ENCODE data around the gene IFRD1.

Gene IFRD1

DNA sequence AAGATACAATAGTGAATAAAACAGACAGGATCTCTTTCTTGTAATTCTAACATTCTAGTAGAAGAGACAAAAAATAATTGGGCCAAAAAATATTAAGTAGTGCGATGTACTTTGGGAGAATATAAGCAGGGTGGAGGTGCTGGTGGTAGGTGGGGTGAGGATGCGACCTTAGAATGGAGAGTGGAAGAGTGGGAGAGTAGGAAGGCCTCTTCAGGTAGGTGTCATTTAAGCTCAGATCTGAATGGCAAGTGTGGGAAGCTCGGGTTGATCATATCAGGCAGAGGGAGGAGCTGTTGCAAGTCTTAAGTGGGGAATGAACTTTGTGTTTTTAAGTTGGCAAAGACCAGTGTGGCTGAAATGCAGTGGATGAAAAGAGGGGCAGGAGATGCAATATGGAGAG lies 3.8 kb upstream of the IFRD1 start:
- Histone ChIP-seq H3K9me2 (replicated peaks; ENCODE audit: insufficient read depth, low read length) (no peaks in the 10 kb centered on the region), H4K20me1 (ENCODE audit: low read depth, low read length) (no peaks in the 10 kb centered on the region), H3K4me3 (ENCODE audit: insufficient read depth, low read length, poor library complexity, severe bottlenecking) (no peak overlapping the region), H3K4me2 (ENCODE audit: low read depth, low read length, poor library complexity, severe bottlenecking) (no peak overlapping the region), H3K27ac (ENCODE audit: low read depth, low read length) (no peak overlapping the region), H3K9me3 (ENCODE audit: insufficient read depth, low read length) (no peaks in the 10 kb centered on the region), H3K9ac (ENCODE audit: low read length) (no peak overlapping the region), H3F3A (ENCODE audit: insufficient read depth) (no peaks in the 10 kb centered on the region), H2AFZ (ENCODE audit: low read depth, low read length, severe bottlenecking) (no peak overlapping the region), H3K79me2 (ENCODE audit: insufficient read depth, low read length) (peaks cover 7% of the 10 kb centered on the region), H3K36me3 (ENCODE audit: low read length) (no peaks in the 10 kb centered on the region), H3K27me3 (ENCODE audit: low read length) (no peaks in the 10 kb centered on the region)
- TF ChIP-seq EZH2phosphoT487 (conservative IDR thresholded peaks at IDR 0.05; ENCODE audit: low read length) = no peak
- TF ChIP-seq, protein P1, sequence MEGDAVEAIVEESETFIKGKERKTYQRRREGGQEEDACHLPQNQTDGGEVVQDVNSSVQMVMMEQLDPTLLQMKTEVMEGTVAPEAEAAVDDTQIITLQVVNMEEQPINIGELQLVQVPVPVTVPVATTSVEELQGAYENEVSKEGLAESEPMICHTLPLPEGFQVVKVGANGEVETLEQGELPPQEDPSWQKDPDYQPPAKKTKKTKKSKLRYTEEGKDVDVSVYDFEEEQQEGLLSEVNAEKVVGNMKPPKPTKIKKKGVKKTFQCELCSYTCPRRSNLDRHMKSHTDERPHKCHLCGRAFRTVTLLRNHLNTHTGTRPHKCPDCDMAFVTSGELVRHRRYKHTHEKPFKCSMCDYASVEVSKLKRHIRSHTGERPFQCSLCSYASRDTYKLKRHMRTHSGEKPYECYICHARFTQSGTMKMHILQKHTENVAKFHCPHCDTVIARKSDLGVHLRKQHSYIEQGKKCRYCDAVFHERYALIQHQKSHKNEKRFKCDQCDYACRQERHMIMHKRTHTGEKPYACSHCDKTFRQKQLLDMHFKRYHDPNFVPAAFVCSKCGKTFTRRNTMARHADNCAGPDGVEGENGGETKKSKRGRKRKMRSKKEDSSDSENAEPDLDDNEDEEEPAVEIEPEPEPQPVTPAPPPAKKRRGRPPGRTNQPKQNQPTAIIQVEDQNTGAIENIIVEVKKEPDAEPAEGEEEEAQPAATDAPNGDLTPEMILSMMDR (IDR thresholded peaks at IDR 0.05; ENCODE audit: insufficient read depth, low read length, poor library complexity, severe bottlenecking) = no peak

DNA sequence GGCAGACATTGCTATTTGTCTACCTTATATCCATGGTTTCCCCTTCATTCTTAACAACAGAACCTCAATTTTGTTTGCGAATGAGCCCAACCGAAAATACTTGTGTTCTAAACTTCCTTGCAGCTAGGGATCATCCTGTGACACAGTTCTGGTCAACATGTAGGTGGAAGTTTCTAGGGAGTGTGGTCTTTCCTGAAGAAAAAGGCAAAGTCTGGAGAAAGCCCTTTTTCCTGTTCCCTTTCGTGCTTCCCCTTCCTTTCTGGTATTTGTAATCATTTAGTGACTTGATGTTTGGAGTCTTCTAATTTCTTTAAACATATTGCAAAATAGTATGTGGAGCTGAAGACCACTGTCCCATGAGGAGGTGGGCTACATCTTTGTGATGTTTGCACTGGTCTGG lies 2.9 kb upstream of the IFRD1 start:
- Histone ChIP-seq H3K79me2 (ENCODE audit: insufficient read depth, low read length) (peaks cover 16% of the 10 kb centered on the region), H2AFZ (ENCODE audit: low read depth, low read length, severe bottlenecking) (no peak overlapping the region), H3K9ac (ENCODE audit: low read length) (no peak overlapping the region), H3K9me2 (replicated peaks; ENCODE audit: insufficient read depth, low read length) (no peaks in the 10 kb centered on the region), H3K36me3 (ENCODE audit: low read length) (no peaks in the 10 kb centered on the region), H3K4me2 (ENCODE audit: low read depth, low read length, poor library complexity, severe bottlenecking) (no peak overlapping the region), H3K4me3 (ENCODE audit: insufficient read depth, low read length, poor library complexity, severe bottlenecking) (no peak overlapping the region), H3K27me3 (ENCODE audit: low read length) (no peaks in the 10 kb centered on the region), H3K9me3 (ENCODE audit: insufficient read depth, low read length) (no peaks in the 10 kb centered on the region), H4K20me1 (ENCODE audit: low read depth, low read length) (no peaks in the 10 kb centered on the region), H3F3A (ENCODE audit: insufficient read depth) (no peaks in the 10 kb centered on the region), H3K27ac (ENCODE audit: low read depth, low read length) (no peak overlapping the region)
- TF ChIP-seq, protein P1 (IDR thresholded peaks at IDR 0.05; ENCODE audit: insufficient read depth, low read length, poor library complexity, severe bottlenecking) = no peak
- no peak for TF ChIP-seq EZH2phosphoT487 (conservative IDR thresholded peaks at IDR 0.05; ENCODE audit: low read length)

DNA sequence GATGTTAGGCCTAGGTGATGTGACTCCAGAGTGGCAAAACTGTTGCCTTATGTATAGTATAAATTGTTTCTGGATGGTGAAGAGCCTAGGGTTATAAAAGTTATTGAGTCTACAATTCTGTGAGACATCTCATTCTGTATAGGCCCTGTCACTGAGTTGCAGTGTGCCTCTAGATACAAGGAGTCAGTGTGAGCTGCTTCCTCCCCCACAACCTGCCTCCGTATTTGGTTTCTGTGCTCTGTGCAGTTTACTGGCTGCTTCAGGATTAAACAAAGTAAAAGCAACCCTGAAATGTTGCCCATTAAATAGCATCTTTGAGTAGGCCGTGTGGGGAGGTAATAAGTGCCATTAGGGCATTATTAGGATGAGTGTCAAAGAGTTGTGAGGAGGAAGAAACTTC lies 1.9 kb upstream of the IFRD1 start:
- Histone ChIP-seq H3F3A (ENCODE audit: insufficient read depth) (no peaks in the 10 kb centered on the region), H3K9ac (ENCODE audit: low read length) (no peak overlapping the region), H3K4me3 (ENCODE audit: insufficient read depth, low read length, poor library complexity, severe bottlenecking) (no peak overlapping the region), H3K9me2 (replicated peaks; ENCODE audit: insufficient read depth, low read length) (no peaks in the 10 kb centered on the region), H3K27me3 (ENCODE audit: low read length) (no peaks in the 10 kb centered on the region), H3K79me2 (ENCODE audit: insufficient read depth, low read length) (peaks cover 26% of the 10 kb centered on the region), H4K20me1 (ENCODE audit: low read depth, low read length) (peaks cover 8% of the 10 kb centered on the region; the same call in 1 of the 2 replicates), H3K36me3 (ENCODE audit: low read length) (no peaks in the 10 kb centered on the region), H3K27ac (ENCODE audit: low read depth, low read length) (no peak overlapping the region), H3K9me3 (ENCODE audit: insufficient read depth, low read length) (no peaks in the 10 kb centered on the region), H2AFZ (ENCODE audit: low read depth, low read length, severe bottlenecking) (no peak overlapping the region), H3K4me2 (ENCODE audit: low read depth, low read length, poor library complexity, severe bottlenecking) (no peak overlapping the region)
- TF ChIP-seq EZH2phosphoT487 (conservative IDR thresholded peaks at IDR 0.05; ENCODE audit: low read length) = no peak
- TF ChIP-seq, protein P1 (IDR thresholded peaks at IDR 0.05; ENCODE audit: insufficient read depth, low read length, poor library complexity, severe bottlenecking) = no peak

Measured in SU-DHL-6 (cell line).